K562 (cell line): Measurements from ENCODE around the gene ZNF837. TPM values are rescaled to one million over a fixed set of nuclear protein-coding genes. Genes with fewer than 3 reads are reported as not detected.

Source experiments
- C11orf30 ChIP-seq: fragments of 450-650 bp; IDR thresholded peaks from 2 replicates; pipeline ENCODE4 v1.6.1; 2016; ENCODE audit warnings: low read depth, mild to moderate bottlenecking
- CBX2 ChIP-seq: fragments of 200-600 bp; sonication (generic); IDR thresholded peaks from one replicate; pipeline ENCODE4 v1.6.1; 2012; ENCODE audit warnings: mild to moderate bottlenecking, low read length, inconsistent platforms; ENCODE audit not compliant: insufficient read depth, poor library complexity, severe bottlenecking
- ELK3 ChIP-seq: fragments of 450-650 bp; formaldehyde crosslinking; IDR thresholded peaks from 2 replicates; pipeline ENCODE4 v1.4.0; 2020; ENCODE audit warnings: mild to moderate bottlenecking
- EP300 ChIP-seq: IDR thresholded peaks from 2 replicates; pipeline ENCODE4 v1.6.1; 2012; ENCODE audit warnings: low read length, improper control_type of control experiment
- ESRRA ChIP-seq: fragments of 450-650 bp; IDR thresholded peaks from 2 replicates; pipeline ENCODE4 v1.6.1; 2014; ENCODE audit warnings: low read depth, mild to moderate bottlenecking, moderate library complexity, borderline replicate concordance
- KDM1A ChIP-seq, 2 experiments: fragments of 450-650 bp; IDR thresholded peaks; 2 replicates each; pipeline ENCODE4 v1.6.1; 2016; ENCODE audit warnings: mild to moderate bottlenecking in 2 of 2
- MAFG ChIP-seq: fragments of 450-650 bp; conservative IDR thresholded peaks from 2 replicates; pipeline ENCODE4 v1.6.1; 2016; ENCODE audit warnings: missing genetic modification characterization, missing compliant biosample characterization
- MAFK ChIP-seq: IDR thresholded peaks from 2 replicates; pipeline ENCODE4 v1.6.1; 2011; ENCODE audit warnings: low read length, improper control_type of control experiment
- MNT ChIP-seq, 2 experiments: fragments of 450-650 bp; conservative IDR thresholded peaks; 2 replicates each; pipeline ENCODE4 v1.6.1; 2017; ENCODE audit warnings: mild to moderate bottlenecking in 2 of 2, moderate library complexity in 2 of 2
- NCOR1 ChIP-seq: fragments of 450-650 bp; IDR thresholded peaks from 2 replicates; pipeline ENCODE4 v1.6.1; 2016; ENCODE audit warnings: mild to moderate bottlenecking, moderate library complexity
- NFE2 ChIP-seq: IDR thresholded peaks from 2 replicates; pipeline ENCODE4 v1.6.1; 2014; ENCODE audit warnings: antibody characterized with exemption, low read depth
- OTX1 ChIP-seq: fragments of 450-650 bp; formaldehyde crosslinking; IDR thresholded peaks from 2 replicates; pipeline ENCODE4 v1.4.0; 2022; ENCODE audit warnings: mild to moderate bottlenecking
- SLC30A9 ChIP-seq: fragments of 250-450 bp; sonication (Bioruptor Pico); IDR thresholded peaks from 2 replicates; pipeline ENCODE4 v1.8.0; 2022; ENCODE audit warnings: mild to moderate bottlenecking, moderate library complexity
- SMARCA4 ChIP-seq: fragments of 450-650 bp; IDR thresholded peaks from 2 replicates; pipeline ENCODE4 v1.6.1; 2016
- SPI1 ChIP-seq: IDR thresholded peaks from 2 replicates; pipeline ENCODE4 v1.6.1; 2011; ENCODE audit warnings: low read depth, low read length, control low read depth, borderline replicate concordance
- STAT5A ChIP-seq: IDR thresholded peaks from 2 replicates; pipeline ENCODE4 v1.6.1; 2012; ENCODE audit warnings: low read length, inconsistent platforms, borderline replicate concordance
- TEAD1 ChIP-seq, 2 experiments: fragments of 450-650 bp in 1 of 2; sonication (generic) in 1 of 2; formaldehyde crosslinking; IDR thresholded peaks; 2 replicates each; pipeline versions ENCODE4 v1.4.0 to v1.8.0; 2020 to 2022; ENCODE audit warnings: mild to moderate bottlenecking in 2 of 2, missing genetic modification reagents in 1 of 2
- ZNF175 ChIP-seq: fragments of 200-800 bp; sonication (Bioruptor generic); IDR thresholded peaks from 2 replicates; pipeline ENCODE4 v1.6.1; 2016; ENCODE audit warnings: low read depth, mild to moderate bottlenecking, missing genetic modification characterization, missing compliant biosample characterization
- ZNF282 ChIP-seq: sonication (generic); formaldehyde crosslinking; IDR thresholded peaks from 2 replicates; pipeline ENCODE4 v1.8.1; 2023; ENCODE audit warnings: missing genetic modification reagents
- ZNF436 ChIP-seq: fragments of 250-450, 450-650 bp; sonication (Bioruptor Pico); formaldehyde crosslinking; IDR thresholded peaks from 2 replicates; pipeline ENCODE4 v1.7.0; 2020; ENCODE audit warnings: mild to moderate bottlenecking
- polyA plus RNA-seq, 8 experiments: library from polyadenylated mRNA; depleted of rRNA in 4 of 8; stranded (reverse) in 5 of 8; unstranded in 3 of 8; fragments of >200 nt; fragmentation: Nextera tagmentation in 2 of 8; fragmentation: Illumina TruSeq in 1 of 8; extraction: Ambion mirVana in 2 of 8; extraction: Trizol in 1 of 8; gene quantifications; 2 replicates each; pipeline versions ENCODE4 v1.2.1 to v1.2.3, GENCODE V29; 2011 to 2014; ENCODE audit warnings: inconsistent platforms in 1 of 8, missing spikeins in 1 of 8
- total RNA-seq, 7 experiments: library from RNA; depleted of rRNA in 6 of 7; stranded (reverse); fragments of >200 nt in 6 of 7; fragmentation: Illumina TruSeq in 2 of 7; extraction: Trizol in 2 of 7; gene quantifications; 2 replicates each; pipeline versions ENCODE4 v1.2.1 to v1.2.3, GENCODE V29; 2011 to 2021; ENCODE audit warnings: low replicate concordance in 1 of 7
- TF ChIP-seq, protein P1 (sequence below), 2 experiments: fragments of 450-650 bp; IDR thresholded peaks; 2 replicates each; pipeline ENCODE4 v1.6.1; 2016
- TF ChIP-seq, protein P2 (sequence below): IDR thresholded peaks from 2 replicates; pipeline ENCODE4 v1.6.1; 2011; ENCODE audit warnings: borderline replicate concordance, low read depth, mild to moderate bottlenecking, moderate library complexity, low read length; ENCODE audit not compliant: insufficient read depth, poor library complexity, severe bottlenecking
- TF ChIP-seq, protein P3 (sequence below): IDR thresholded peaks from 2 replicates; pipeline ENCODE4 v1.6.1; 2011; ENCODE audit not compliant: insufficient read length; ENCODE audit errors: extremely low read depth

Gene ZNF837
- total and polyA plus RNA-seq, 9 of the 15 experiments (the other 6 are each of a cell fraction or from before 2014, with no cell fraction given) = 0.11 to 2.1 (median 0.57) TPM; not detected in 4

DNA sequence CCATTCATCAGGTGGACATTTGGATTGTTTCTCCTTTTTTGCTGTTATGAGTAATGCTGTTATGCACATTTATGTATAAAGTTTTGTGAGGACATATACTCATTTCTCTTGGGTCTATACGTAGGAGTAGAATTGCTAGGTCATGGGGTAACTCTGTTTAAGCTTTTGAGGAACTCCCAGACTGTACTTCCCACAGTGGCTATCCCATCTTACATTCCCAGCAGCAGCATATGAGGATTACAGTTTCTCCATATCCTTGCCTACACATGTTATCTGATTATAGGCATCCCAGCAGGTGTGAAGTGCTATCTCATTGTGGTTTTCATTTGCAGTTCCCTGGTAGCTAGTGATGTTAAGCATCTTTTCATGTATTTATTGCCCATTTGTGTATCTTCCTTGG lies 48.1 kb downstream of the ZNF837 start (continued):
- no peak for TF ChIP-seq MNT (conservative IDR thresholded peaks at IDR 0.05)
- TF ChIP-seq, protein P1, sequence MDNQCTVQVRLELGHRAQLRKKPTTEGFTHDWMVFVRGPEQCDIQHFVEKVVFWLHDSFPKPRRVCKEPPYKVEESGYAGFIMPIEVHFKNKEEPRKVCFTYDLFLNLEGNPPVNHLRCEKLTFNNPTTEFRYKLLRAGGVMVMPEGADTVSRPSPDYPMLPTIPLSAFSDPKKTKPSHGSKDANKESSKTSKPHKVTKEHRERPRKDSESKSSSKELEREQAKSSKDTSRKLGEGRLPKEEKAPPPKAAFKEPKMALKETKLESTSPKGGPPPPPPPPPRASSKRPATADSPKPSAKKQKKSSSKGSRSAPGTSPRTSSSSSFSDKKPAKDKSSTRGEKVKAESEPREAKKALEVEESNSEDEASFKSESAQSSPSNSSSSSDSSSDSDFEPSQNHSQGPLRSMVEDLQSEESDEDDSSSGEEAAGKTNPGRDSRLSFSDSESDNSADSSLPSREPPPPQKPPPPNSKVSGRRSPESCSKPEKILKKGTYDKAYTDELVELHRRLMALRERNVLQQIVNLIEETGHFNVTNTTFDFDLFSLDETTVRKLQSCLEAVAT (IDR thresholded peaks at IDR 0.05) = peak in 1 of 2 experiments; percentile 25; a peak in 1 of 4 replicates
- 0 out of 4 replicates have a peak, but pooled peaks of 1 of the 2 experiments have one; percentile 3 for TF ChIP-seq KDM1A (IDR thresholded peaks at IDR 0.05)
- TF ChIP-seq, protein P2, sequence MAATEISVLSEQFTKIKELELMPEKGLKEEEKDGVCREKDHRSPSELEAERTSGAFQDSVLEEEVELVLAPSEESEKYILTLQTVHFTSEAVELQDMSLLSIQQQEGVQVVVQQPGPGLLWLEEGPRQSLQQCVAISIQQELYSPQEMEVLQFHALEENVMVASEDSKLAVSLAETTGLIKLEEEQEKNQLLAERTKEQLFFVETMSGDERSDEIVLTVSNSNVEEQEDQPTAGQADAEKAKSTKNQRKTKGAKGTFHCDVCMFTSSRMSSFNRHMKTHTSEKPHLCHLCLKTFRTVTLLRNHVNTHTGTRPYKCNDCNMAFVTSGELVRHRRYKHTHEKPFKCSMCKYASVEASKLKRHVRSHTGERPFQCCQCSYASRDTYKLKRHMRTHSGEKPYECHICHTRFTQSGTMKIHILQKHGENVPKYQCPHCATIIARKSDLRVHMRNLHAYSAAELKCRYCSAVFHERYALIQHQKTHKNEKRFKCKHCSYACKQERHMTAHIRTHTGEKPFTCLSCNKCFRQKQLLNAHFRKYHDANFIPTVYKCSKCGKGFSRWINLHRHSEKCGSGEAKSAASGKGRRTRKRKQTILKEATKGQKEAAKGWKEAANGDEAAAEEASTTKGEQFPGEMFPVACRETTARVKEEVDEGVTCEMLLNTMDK = no peak
- TF ChIP-seq OTX1 (CRISPR knock-in tag) = no peak
- peak; percentile 53; the same call in 1 of the 2 replicates for TF ChIP-seq C11orf30
- peak; percentile 86 for TF ChIP-seq NFE2
- TF ChIP-seq TEAD1 (CRISPR knock-in tag; IDR thresholded peaks at IDR 0.05) = no peak
- no peak for TF ChIP-seq ZNF175 (CRISPR knock-in tag)
- TF ChIP-seq, protein P3, sequence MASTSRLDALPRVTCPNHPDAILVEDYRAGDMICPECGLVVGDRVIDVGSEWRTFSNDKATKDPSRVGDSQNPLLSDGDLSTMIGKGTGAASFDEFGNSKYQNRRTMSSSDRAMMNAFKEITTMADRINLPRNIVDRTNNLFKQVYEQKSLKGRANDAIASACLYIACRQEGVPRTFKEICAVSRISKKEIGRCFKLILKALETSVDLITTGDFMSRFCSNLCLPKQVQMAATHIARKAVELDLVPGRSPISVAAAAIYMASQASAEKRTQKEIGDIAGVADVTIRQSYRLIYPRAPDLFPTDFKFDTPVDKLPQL = no peak
- TF ChIP-seq ESRRA = peak; percentile 60; the same call in 1 of the 2 replicates
- TF ChIP-seq STAT5A = 0 out of 2 replicates have a peak, but pooled peaks have one; percentile 17
- 0 out of 2 replicates have a peak, but pooled peaks have one; percentile 30 for TF ChIP-seq MAFK
- peak; percentile 54; the same call in 1 of the 2 replicates for TF ChIP-seq MAFG (tag)
- TF ChIP-seq ELK3 = no peak
- peak; percentile 63; the same call in 1 of the 2 replicates for TF ChIP-seq SPI1
- TF ChIP-seq ZNF436 (CRISPR knock-in tag) = no peak
- no peak for TF ChIP-seq ZNF282 (CRISPR knock-in tag)
- 0 out of 2 replicates have a peak, but pooled peaks have one; percentile 16 for TF ChIP-seq SMARCA4
- peak; percentile 9; the same call in 1 of the 2 replicates for TF ChIP-seq EP300
- no peak for TF ChIP-seq CBX2
- peak; percentile 29; the same call in 1 of the 2 replicates for TF ChIP-seq NCOR1
- TF ChIP-seq SLC30A9 (CRISPR knock-in tag) = no peak
